IPS DF 19.7 (cell line): Measurements from ENCODE around the gene SORT1.

Experiments
- DNase-seq: peaks from one replicate; pipeline ENCODE4 v3.0.0-alpha.2; 2013; ENCODE audit warnings: low read depth, low spot score

The SORT1 gene

GRCh38 chr1:109275706-109276345 is 121.9 kb downstream of the SORT1 start:
- DNase-seq: no peak

- no peak for DNase-seq
These were observed 122.9 kb downstream of the SORT1 start for GRCh38 chr1:109274533-109275476.

- no peak for DNase-seq
These were observed 124.0 kb downstream of the SORT1 start for GRCh38 chr1:109273570-109274288.

GRCh38 chr1:109272831-109273547 is 124.7 kb downstream of the SORT1 start:
- DNase-seq: no peak

- DNase-seq: no peak
These were observed 125.5 kb downstream of the SORT1 start for GRCh38 chr1:109272021-109272799.

- DNase-seq: no peak
These were observed 126.3 kb downstream of the SORT1 start for GRCh38 chr1:109271458-109271857.

- no peak for DNase-seq
These were observed 126.9 kb downstream of the SORT1 start for GRCh38 chr1:109270623-109271317.

- DNase-seq: no peak
These were observed 127.6 kb downstream of the SORT1 start for GRCh38 chr1:109269981-109270622.

- DNase-seq: no peak
These were observed 128.3 kb downstream of the SORT1 start for GRCh38 chr1:109269212-109269980.

GRCh38 chr1:109268431-109269211 is 129.1 kb downstream of the SORT1 start:
- no peak for DNase-seq

GRCh38 chr1:109267743-109268300 is 129.9 kb downstream of the SORT1 start:
- no peak for DNase-seq

- no peak for DNase-seq
These were observed 130.8 kb downstream of the SORT1 start for GRCh38 chr1:109266965-109267364.

- no peak for DNase-seq
These were observed 131.9 kb downstream of the SORT1 start for GRCh38 chr1:109265741-109266330.

- DNase-seq: no peak
These were observed 132.7 kb downstream of the SORT1 start for GRCh38 chr1:109265016-109265415.

GRCh38 chr1:109264379-109264755 is 133.4 kb downstream of the SORT1 start:
- no peak for DNase-seq

- no peak for DNase-seq
These were observed 133.9 kb downstream of the SORT1 start for GRCh38 chr1:109263597-109264378.

GRCh38 chr1:109263234-109263596 is 134.5 kb downstream of the SORT1 start:
- no peak for DNase-seq
